H1 (cell line): ENCODE data around the gene NAT10. TPM values are rescaled to one million over a fixed set of nuclear protein-coding genes. Genes with fewer than 3 reads are reported as not detected.

ENCODE experiments used
- CTCF ChIA-PET: fragments of 300-600 bp; sonication (Branson Sonifier 250); formaldehyde crosslinking; loops from one replicate; lab custom pipeline; 2021; ENCODE audit not compliant: partially characterized antibody; lab: Charles Lee
- POLR2A ChIA-PET: fragments of 300-600 bp; sonication (Branson Sonifier 250); formaldehyde crosslinking; loops from one replicate; lab custom pipeline; 2021; ENCODE audit warnings: inconsistent platforms; ENCODE audit not compliant: partially characterized antibody; lab: Charles Lee
- DNase-seq, 2 experiments: peaks; one replicate each; pipeline versions ENCODE4 v3.0.0 to v3.0.0-alpha.2; 2010 to 2022; ENCODE audit warnings: low spot score in 2 of 2, low read depth in 1 of 2, mixed read lengths in 1 of 2
- FAIRE-seq: peaks from 2 replicates; lab custom pipeline; 2011; peaks lifted over from hg19 to GRCh38; lab: Jason Lieb, UNC
- H2AFZ ChIP-seq: 2 replicates; pipeline ENCODE4 v1.8.1; 2012; ENCODE audit warnings: low read length, inconsistent platforms
- H2AK5ac ChIP-seq: 2 replicates; pipeline ENCODE4 v1.6.1; 2013; ENCODE audit warnings: low read depth, low read length
- H2BK120ac ChIP-seq: replicated peaks from 2 replicates; pipeline ENCODE3; 2013; ENCODE audit warnings: low read depth, low read length, inconsistent platforms
- H2BK12ac ChIP-seq: 2 replicates; pipeline ENCODE4 v1.6.1; 2013; ENCODE audit warnings: low read depth, low read length
- H2BK15ac ChIP-seq: 2 replicates; pipeline ENCODE4 v1.6.1; 2013; ENCODE audit warnings: low read length
- H2BK20ac ChIP-seq: 2 replicates; pipeline ENCODE4 v1.6.1; 2013; ENCODE audit warnings: low read length
- H2BK5ac ChIP-seq: 2 replicates; pipeline ENCODE4 v1.6.1; 2013; ENCODE audit warnings: low read depth, low read length
- H3K14ac ChIP-seq: 2 replicates; pipeline ENCODE4 v1.6.1; 2013; ENCODE audit warnings: inconsistent platforms; ENCODE audit not compliant: insufficient read length
- H3K18ac ChIP-seq: 2 replicates; pipeline ENCODE4 v1.6.1; 2013; ENCODE audit warnings: low read length; ENCODE audit errors: extremely low read depth
- H3K23ac ChIP-seq: 2 replicates; pipeline ENCODE4 v1.6.1; 2013; ENCODE audit warnings: inconsistent platforms; ENCODE audit not compliant: insufficient read length
- H3K23me2 ChIP-seq: 2 replicates; pipeline ENCODE4 v1.6.1; 2013; ENCODE audit warnings: low read depth, low read length
- H3K27ac ChIP-seq: 2 replicates; pipeline ENCODE4 v1.6.1; 2011; ENCODE audit warnings: low read depth, low read length, inconsistent platforms
- H3K27me3 ChIP-seq, 4 experiments: replicated peaks in 1 of 4; 1 replicate in 1 of 4; 2 replicates in 3 of 4; pipeline versions ENCODE4 v1.6.1 to v1.8.1; 2011 to 2013; ENCODE audit warnings: low read length in 3 of 4, mild to moderate bottlenecking in 3 of 4, inconsistent platforms in 2 of 4, mixed read lengths in 2 of 4, moderate library complexity in 1 of 4; ENCODE audit not compliant: control insufficient read depth in 3 of 4, insufficient read depth in 3 of 4; ENCODE audit errors: extremely low read depth in 1 of 4
- H3K36me3 ChIP-seq, 4 experiments: 2 replicates each; pipeline versions ENCODE4 v1.6.1 to v1.8.1; 2011 to 2013; ENCODE audit warnings: mild to moderate bottlenecking in 4 of 4, low read length in 3 of 4, moderate library complexity in 2 of 4, control low read depth in 1 of 4, inconsistent platforms in 1 of 4; ENCODE audit not compliant: insufficient read depth in 4 of 4, control insufficient read depth in 2 of 4
- H3K4ac ChIP-seq: replicated peaks from 2 replicates; pipeline ENCODE3; 2013; ENCODE audit warnings: low read length, low read depth, mixed read lengths, inconsistent platforms; ENCODE audit not compliant: insufficient read length
- H3K4me1 ChIP-seq, 4 experiments: replicated peaks in 1 of 4; 1 replicate in 1 of 4; 2 replicates in 3 of 4; pipeline versions ENCODE4 v1.6.1 to v1.8.1; 2011 to 2013; ENCODE audit warnings: low read length in 3 of 4, inconsistent platforms in 2 of 4, mixed read lengths in 1 of 4; ENCODE audit not compliant: insufficient read depth in 4 of 4, control insufficient read depth in 3 of 4
- H3K4me2 ChIP-seq, 2 experiments: 2 replicates each; pipeline versions ENCODE4 v1.6.1 to v1.8.1; 2011 to 2013; ENCODE audit warnings: low read depth in 2 of 2, low read length in 2 of 2, control low read depth in 1 of 2, inconsistent platforms in 1 of 2, mild to moderate bottlenecking in 1 of 2; ENCODE audit not compliant: insufficient read depth in 1 of 2
- H3K4me3 ChIP-seq, 4 experiments: fragments of 200-600, 300-600 bp in 1 of 4; sonication (generic), shearing (Covaris generic), sonication (Bioruptor Twin) in 1 of 4; 2 replicates each; pipeline versions ENCODE4 v1.5.1 to v1.8.1; 2011 to 2016; ENCODE audit warnings: low read length in 4 of 4, low read depth in 3 of 4, control low read depth in 2 of 4, inconsistent platforms in 2 of 4, mild to moderate bottlenecking in 2 of 4, mixed read lengths in 1 of 4, moderate library complexity in 1 of 4; ENCODE audit not compliant: insufficient read depth in 2 of 4; ENCODE audit errors: extremely low read depth in 1 of 4
- H3K56ac ChIP-seq: replicated peaks from 2 replicates; pipeline ENCODE3; 2013; ENCODE audit warnings: low read depth, mild to moderate bottlenecking, mixed read lengths, low read length, inconsistent platforms; ENCODE audit not compliant: insufficient read length
- H3K79me1 ChIP-seq: 2 replicates; pipeline ENCODE4 v1.6.1; 2013; ENCODE audit warnings: low read depth, low read length, control low read depth
- H3K79me2 ChIP-seq, 2 experiments: 2 replicates each; pipeline versions ENCODE4 v1.6.1 to v1.8.1; 2012 to 2013; ENCODE audit warnings: low read length in 2 of 2, mild to moderate bottlenecking in 2 of 2, inconsistent platforms in 1 of 2; ENCODE audit not compliant: insufficient read depth in 2 of 2, control insufficient read depth in 1 of 2
- H3K9ac ChIP-seq, 4 experiments: replicated peaks in 1 of 4; 1 replicate in 1 of 4; 2 replicates in 3 of 4; pipeline versions ENCODE4 v1.6.1 to v1.8.1; 2011 to 2013; ENCODE audit warnings: low read depth in 3 of 4, low read length in 3 of 4, control low read depth in 2 of 4, mild to moderate bottlenecking in 2 of 4, moderate library complexity in 2 of 4, inconsistent platforms in 1 of 4; ENCODE audit errors: extremely low read depth in 1 of 4
- H3K9me3 ChIP-seq, 2 experiments: 2 replicates each; pipeline versions ENCODE4 v1.6.1 to v1.8.1; 2012 to 2013; ENCODE audit warnings: mild to moderate bottlenecking in 2 of 2, moderate library complexity in 2 of 2, control low read depth in 1 of 2, inconsistent platforms in 1 of 2, low read depth in 1 of 2, low read length in 1 of 2, mixed read lengths in 1 of 2; ENCODE audit not compliant: insufficient read depth in 2 of 2
- H4K20me1 ChIP-seq, 2 experiments: replicated peaks in 1 of 2; 2 replicates each; pipeline versions ENCODE3 to v1.8.1; 2011 to 2013; ENCODE audit warnings: inconsistent platforms in 2 of 2, low read length in 2 of 2, mild to moderate bottlenecking in 1 of 2; ENCODE audit not compliant: insufficient read depth in 2 of 2, control insufficient read depth in 1 of 2
- H4K5ac ChIP-seq: 2 replicates; pipeline ENCODE4 v1.6.1; 2013; ENCODE audit warnings: low read length, low read depth, mixed read lengths, inconsistent platforms; ENCODE audit not compliant: insufficient read length
- H4K8ac ChIP-seq: 2 replicates; pipeline ENCODE4 v1.8.0; 2013; ENCODE audit warnings: mild to moderate bottlenecking, moderate library complexity, low read length, inconsistent platforms; ENCODE audit not compliant: insufficient read depth; ENCODE audit errors: extremely low read depth
- H4K91ac ChIP-seq: replicated peaks from 2 replicates; pipeline ENCODE3; 2013; ENCODE audit warnings: low read length, mixed read lengths, inconsistent platforms; ENCODE audit not compliant: insufficient read length
- EGR1 ChIP-seq: IDR thresholded peaks from 2 replicates; pipeline ENCODE4 v1.6.1; 2011; ENCODE audit warnings: low read depth, low read length, borderline replicate concordance
- RAD21 ChIP-seq, 2 experiments: IDR thresholded peaks in 1 of 2; conservative IDR thresholded peaks in 1 of 2; 2 replicates each; pipeline ENCODE4 v1.6.1; 2011; ENCODE audit warnings: low read depth in 2 of 2, low read length in 2 of 2, improper control_type of control experiment in 1 of 2, inconsistent platforms in 1 of 2, mild to moderate bottlenecking in 1 of 2, moderate library complexity in 1 of 2
- WGBS, 2 experiments: shearing (Covaris generic) in 1 of 2; methylation state at CpG; one replicate each; pipeline versions ENCODE4 v1.1.6 to v1.1.7; 2013 to 2015; ENCODE audit warnings: low lambda C conversion rate in 2 of 2, mixed read lengths in 2 of 2, inconsistent platforms in 1 of 2, low coverage in 1 of 2, missing lambda C conversion rate in 1 of 2; ENCODE audit not compliant: insufficient replicate concordance in 2 of 2, insufficient coverage in 1 of 2, insufficient read length in 1 of 2; ENCODE audit errors: extremely low coverage in 1 of 2, missing lambda C conversion rate in 1 of 2; 5-methylcytosine and 5-hydroxymethylcytosine counted together
- polyA plus RNA-seq, 7 experiments: library from polyadenylated mRNA; depleted of rRNA in 3 of 7; stranded (reverse) in 5 of 7; unstranded in 2 of 7; fragments of >200 nt in 5 of 7; fragments of 200-250 nt in 2 of 7; gene quantifications; 1 replicate in 5 of 7; 2 replicates in 1 of 7; 4 replicates in 1 of 7; pipeline versions ENCODE4 v1.2.1 to v1.2.3, GENCODE V29; 2011 to 2013; ENCODE audit warnings: missing spikeins in 2 of 7, mixed read lengths in 2 of 7
- total RNA-seq: library from RNA; stranded (reverse); fragmentation: NEBNext Ultra II Directional; extraction: Animal tissue kit (Norgen Biotek cat#: 25700); gene quantifications from 2 replicates; pipeline ENCODE4 v1.2.1, GENCODE V29; 2021
- TF ChIP-seq, protein P1 (sequence below), 3 experiments: IDR thresholded peaks; 1 replicate in 2 of 3; 2 replicates in 1 of 3; pipeline versions ENCODE4 v1.5.1 to v1.6.1; 2011; ENCODE audit warnings: low read length in 3 of 3, mild to moderate bottlenecking in 3 of 3, inconsistent platforms in 2 of 3, low read depth in 1 of 3, moderate library complexity in 1 of 3; ENCODE audit not compliant: insufficient read depth in 1 of 3; ENCODE audit errors: control extremely low read depth in 1 of 3

The NAT10 gene
- total and polyA plus RNA-seq, 2 of the 8 experiments (the other 6 are each of a cell fraction or from before 2014, with no cell fraction given): 66.3 to 89.6 TPM

DNA sequence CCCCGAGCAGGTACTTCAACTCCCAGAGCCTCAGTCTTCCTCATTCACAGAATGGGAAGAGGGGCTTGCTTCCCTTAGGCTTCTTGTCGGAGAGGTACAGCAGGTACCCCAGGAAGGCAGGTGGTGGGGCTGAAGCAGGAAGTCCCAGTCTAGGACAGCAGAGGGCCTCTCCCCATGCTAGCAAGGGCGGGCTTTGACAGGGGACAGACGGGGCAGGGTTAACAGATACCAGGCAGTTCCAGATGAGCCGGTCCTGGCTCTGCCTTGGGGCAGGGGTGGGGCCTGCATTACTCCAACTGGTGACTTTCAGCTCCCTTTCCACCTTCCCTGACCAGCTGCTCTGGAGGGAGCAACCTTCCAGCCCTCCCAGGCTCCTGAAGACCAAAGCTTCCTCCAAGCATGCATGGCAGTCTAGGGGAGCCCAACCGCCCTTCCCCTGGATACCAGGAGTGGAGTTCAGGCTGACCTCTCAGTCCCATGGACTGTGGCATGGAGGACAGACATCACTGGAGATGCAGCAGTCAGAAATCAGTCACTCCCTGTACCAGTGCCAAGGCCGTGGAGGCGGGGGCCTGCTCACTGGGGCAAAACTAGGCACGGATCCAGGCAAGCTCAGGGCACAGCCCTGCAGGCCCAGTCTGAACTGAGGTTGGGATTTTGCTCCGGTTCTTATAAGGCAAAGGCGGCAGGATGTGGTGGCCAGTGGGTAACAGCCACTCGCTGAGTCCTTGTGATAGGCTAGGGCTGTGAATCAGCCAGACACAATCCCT is 60.5 kb downstream of the NAT10 start:
- H3K79me1 ChIP-seq: no peaks in the 10 kb centered on the region
- H2BK120ac ChIP-seq: no peak overlapping the region
- no peak overlapping the region for H2BK15ac ChIP-seq
- no peaks in the 10 kb centered on the region for H3K79me2 ChIP-seq
- no peak overlapping the region for H3K4ac ChIP-seq
- no peak overlapping the region for H3K4me2 ChIP-seq
- H4K8ac ChIP-seq: no peak overlapping the region
- no peaks in the 10 kb centered on the region for H3K4me1 ChIP-seq
- no peak overlapping the region for H2BK5ac ChIP-seq
- CTCF ChIA-PET: interaction anchor here (0.8 to 9.8 kb wide), 10 partner anchors 11 to 327 kb away, joined by 3 to 89 read pairs (median 4); no protein-coding TSS in a partner anchor
- no peaks in the 10 kb centered on the region for H3K23me2 ChIP-seq
- no peak overlapping the region for H3K56ac ChIP-seq
- H2AK5ac ChIP-seq: no peak overlapping the region
- H4K91ac ChIP-seq: no peak overlapping the region
- WGBS, 2 experiments: 89% methylated on average over 12 of the region's 12 CpGs; no CpG with 5 or more reads in 1 of the 2 experiments
- H4K5ac ChIP-seq: no peak overlapping the region
- H2BK20ac ChIP-seq: no peak overlapping the region
- H3K9me3 ChIP-seq: no peaks in the 10 kb centered on the region
- H2AFZ ChIP-seq: no peak overlapping the region
- H3K9ac ChIP-seq: no peak overlapping the region
- H3K4me3 ChIP-seq: no peak overlapping the region
- H4K20me1 ChIP-seq: peaks cover 0 to 4% of the 10 kb centered on the region in 2 experiments
- no peak overlapping the region for H2BK12ac ChIP-seq
- no peak overlapping the region for H3K18ac ChIP-seq
- TF ChIP-seq RAD21 (IDR thresholded peaks at IDR 0.05 in 1 of 2, conservative IDR thresholded peaks at IDR 0.05 in 1 of 2; ENCODE audit: low read depth in 2 of 2, low read length in 2 of 2): peak; percentile 29 to 45; a peak in 2 of 4 replicates
- TF ChIP-seq EGR1: no peak
- TF ChIP-seq, protein P1, sequence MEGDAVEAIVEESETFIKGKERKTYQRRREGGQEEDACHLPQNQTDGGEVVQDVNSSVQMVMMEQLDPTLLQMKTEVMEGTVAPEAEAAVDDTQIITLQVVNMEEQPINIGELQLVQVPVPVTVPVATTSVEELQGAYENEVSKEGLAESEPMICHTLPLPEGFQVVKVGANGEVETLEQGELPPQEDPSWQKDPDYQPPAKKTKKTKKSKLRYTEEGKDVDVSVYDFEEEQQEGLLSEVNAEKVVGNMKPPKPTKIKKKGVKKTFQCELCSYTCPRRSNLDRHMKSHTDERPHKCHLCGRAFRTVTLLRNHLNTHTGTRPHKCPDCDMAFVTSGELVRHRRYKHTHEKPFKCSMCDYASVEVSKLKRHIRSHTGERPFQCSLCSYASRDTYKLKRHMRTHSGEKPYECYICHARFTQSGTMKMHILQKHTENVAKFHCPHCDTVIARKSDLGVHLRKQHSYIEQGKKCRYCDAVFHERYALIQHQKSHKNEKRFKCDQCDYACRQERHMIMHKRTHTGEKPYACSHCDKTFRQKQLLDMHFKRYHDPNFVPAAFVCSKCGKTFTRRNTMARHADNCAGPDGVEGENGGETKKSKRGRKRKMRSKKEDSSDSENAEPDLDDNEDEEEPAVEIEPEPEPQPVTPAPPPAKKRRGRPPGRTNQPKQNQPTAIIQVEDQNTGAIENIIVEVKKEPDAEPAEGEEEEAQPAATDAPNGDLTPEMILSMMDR (IDR thresholded peaks at IDR 0.05; ENCODE audit: control extremely low read depth in 1 of 3, insufficient read depth in 1 of 3, low read depth in 1 of 3, low read length in 3 of 3): peak in 2 of 3 experiments; percentile 37 to 40; a peak in 3 of 4 replicates
- no peaks in the 10 kb centered on the region for H3K27me3 ChIP-seq
- no peaks in the 10 kb centered on the region for H3K36me3 ChIP-seq
- FAIRE-seq (no peak), DNase-seq (no peak)
- H3K27ac ChIP-seq: no peak overlapping the region
- no peak overlapping the region for H3K14ac ChIP-seq
- POLR2A ChIA-PET: no interaction called here
- no peak overlapping the region for H3K23ac ChIP-seq
